Naive thymus-derived CD8-positive, alpha-beta T cell (primary cell): ENCODE measurements around the gene GRIN1. TPM values are rescaled to one million over a fixed set of nuclear protein-coding genes. Genes with fewer than 3 reads are reported as not detected.

Experiments
- ATAC-seq, 2 donors: fragments of 150-1000 bp; cut with Tn5 transposase in 1 of 2; sonication (Bioruptor Pico), chemical (Tn5 transposase) in 1 of 2; 1 replicate in 1 of 2; 2 replicates in 1 of 2; pipeline ENCODE4 v1.10.0; 2021; ENCODE audit warnings: mild to moderate bottlenecking in 2 of 2, moderate library complexity in 2 of 2
- POLR2A ChIA-PET: fragments of 350-600 bp; sonication (Branson Sonifier 250); formaldehyde crosslinking; loops from one replicate; lab custom pipeline; 2021; ENCODE audit warnings: antibody characterized with exemption; lab: Charles Lee
- DNase-seq, 10 donors: peaks; one replicate each; pipeline versions ENCODE4 v3.0.0 to v3.0.0-alpha.2; 2020 to 2022
- H3K27ac Mint-ChIP-seq, 10 donors: one replicate each; pipeline ENCODE4 v1.8.0; 2020 to 2022; ENCODE audit warnings: mild to moderate bottlenecking in 10 of 10, mixed read lengths in 10 of 10, moderate library complexity in 4 of 10, inconsistent platforms in 1 of 10
- H3K27me3 Mint-ChIP-seq, 5 donors: one replicate each; pipeline ENCODE4 v1.8.0; 2021 to 2022; ENCODE audit warnings: mixed read lengths in 5 of 5
- H3K36me3 Mint-ChIP-seq, 3 donors: one replicate each; pipeline ENCODE4 v1.8.0; 2020 to 2022; ENCODE audit warnings: mixed read lengths in 3 of 3, mild to moderate bottlenecking in 2 of 3, inconsistent platforms in 1 of 3
- H3K4me1 Mint-ChIP-seq, 4 donors: one replicate each; pipeline ENCODE4 v1.8.0; 2021 to 2022; ENCODE audit warnings: mixed read lengths in 4 of 4
- H3K4me3 Mint-ChIP-seq, 10 donors: one replicate each; pipeline ENCODE4 v1.8.0; 2020 to 2022; ENCODE audit warnings: mild to moderate bottlenecking in 10 of 10, mixed read lengths in 10 of 10, moderate library complexity in 6 of 10, inconsistent platforms in 1 of 10
- H3K9me3 Mint-ChIP-seq, 9 donors: one replicate each; pipeline ENCODE4 v1.8.0; 2020 to 2022; ENCODE audit warnings: mixed read lengths in 9 of 9, mild to moderate bottlenecking in 3 of 9, inconsistent platforms in 1 of 9, moderate library complexity in 1 of 9
- polyA plus RNA-seq, 3 donors: library from polyadenylated mRNA; unstranded; fragments of 300-500 nt; fragmentation: Illumina TruSeq; gene quantifications; one replicate each; pipeline ENCODE4 v1.2.3, GENCODE V29; 2021
- total RNA-seq, 8 experiments: library from RNA in 2 of 8; stranded (reverse) in 2 of 8; gene quantifications; one replicate each; pipeline ENCODE4 v1.2.3 and lab custom pipeline; 2021 to 2026

GRIN1 gene
- total and polyA plus RNA-seq, 5 experiments from 2014 or later, result not detected

DNA sequence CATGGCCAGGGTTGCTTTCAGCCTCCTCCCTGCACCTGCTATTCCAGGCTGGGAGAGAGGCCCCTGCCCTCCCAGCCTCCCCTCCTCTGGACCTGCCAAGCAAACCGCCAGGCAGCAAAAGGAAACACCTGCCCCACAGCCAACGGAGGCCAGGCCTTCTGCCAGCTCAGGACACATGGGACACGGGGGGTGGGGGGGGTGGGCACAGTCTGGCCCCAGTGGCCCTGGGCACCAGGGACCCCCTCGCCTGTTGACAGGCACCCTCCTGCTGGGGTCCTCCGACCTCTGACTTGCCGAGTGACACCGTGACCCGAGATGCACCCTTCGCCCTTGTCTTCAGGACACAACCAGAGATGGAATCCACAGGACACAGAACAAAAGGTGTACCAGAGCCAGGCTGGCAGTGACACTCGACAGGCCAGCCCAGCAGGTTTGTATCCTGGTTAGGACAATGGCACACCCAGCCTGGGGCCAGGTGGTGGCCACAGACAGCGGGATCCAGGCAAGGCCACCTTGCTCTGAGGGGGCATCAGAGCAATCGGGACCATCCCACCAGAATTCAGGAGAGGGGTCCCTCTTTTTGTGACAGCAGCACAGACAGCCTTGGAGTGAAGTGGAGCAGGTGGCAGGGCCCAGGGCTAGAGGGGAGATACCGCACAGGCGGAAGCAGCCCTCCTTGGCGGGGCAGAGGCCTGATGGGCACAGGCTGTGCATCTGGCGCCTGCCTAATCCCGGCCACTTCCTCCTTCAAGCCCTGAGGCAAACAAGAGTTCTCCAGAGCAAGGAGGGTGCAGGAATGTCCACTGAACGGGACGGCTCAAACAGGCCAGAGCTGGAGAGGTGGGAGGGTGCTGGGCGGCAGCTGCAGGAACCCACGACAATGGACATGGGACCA is 34.2 kb downstream of the GRIN1 start:
- POLR2A ChIA-PET, result interaction anchor here (1.6 to 2.4 kb wide), 3 partner anchors 15 to 43 kb away, joined by 5 to 11 read pairs (median 6); partner anchors contain the start of genes ANAPC2 and SSNA1

DNA sequence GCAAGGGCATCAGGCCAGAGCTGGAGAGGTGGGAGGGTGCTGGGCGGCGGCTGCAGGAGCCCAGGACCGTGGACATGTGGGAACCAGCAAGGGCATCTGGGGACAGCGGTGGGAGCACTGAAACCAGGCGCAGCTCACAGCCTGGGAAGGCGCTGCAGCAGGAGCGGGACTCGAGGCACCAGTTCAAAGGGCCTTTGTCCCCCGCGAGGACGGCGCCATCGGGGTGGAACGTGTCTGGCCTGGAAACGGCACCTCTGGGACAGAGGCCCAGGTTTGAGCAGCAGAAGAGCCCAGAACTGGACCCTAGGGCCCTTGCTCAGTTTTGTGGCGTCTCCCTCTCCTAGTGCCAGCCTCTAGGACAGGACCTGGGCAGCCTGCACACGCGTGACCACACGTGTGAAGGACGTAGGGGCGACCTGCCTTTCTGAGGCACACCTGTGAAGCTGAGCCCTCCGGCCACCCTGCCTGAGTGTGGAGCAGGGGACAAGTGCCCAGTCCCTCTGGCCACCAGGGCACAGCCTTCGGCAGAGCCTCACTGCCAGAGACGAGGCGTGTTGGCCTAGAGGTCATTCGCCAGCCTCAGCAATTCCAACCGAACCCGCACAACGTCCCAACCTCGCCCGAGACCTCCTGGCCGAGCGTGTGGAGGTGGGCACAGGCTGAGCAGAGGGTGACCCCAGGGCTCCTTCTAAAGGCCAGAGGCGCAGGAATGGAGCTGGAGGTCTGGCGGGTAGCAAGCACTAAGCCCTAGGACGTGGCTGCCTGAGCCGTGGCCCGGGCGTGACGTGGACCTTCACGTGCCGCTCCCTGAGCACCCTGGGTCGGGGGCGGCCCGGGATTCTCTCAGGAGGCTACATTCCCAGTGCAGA is 35.1 kb downstream of the GRIN1 start:
- no peak overlapping the region for H3K27ac Mint-ChIP-seq
- no peaks in the 10 kb centered on the region for H3K9me3 Mint-ChIP-seq
- peaks cover 0 to 13% (median under 1%) of the 10 kb centered on the region in 4 donors for H3K4me1 Mint-ChIP-seq
- ATAC-seq (no peak), DNase-seq (no peak)
- H3K27me3 Mint-ChIP-seq, result peaks cover 0 to 14% (median 3%) of the 10 kb centered on the region in 5 donors
- peaks cover 0 to 8% (median 0%) of the 10 kb centered on the region in 3 donors for H3K36me3 Mint-ChIP-seq
- POLR2A ChIA-PET, result interaction anchor here (1.2 to 2.4 kb wide), 3 partner anchors 12 to 44 kb away, joined by 3 to 11 read pairs (median 5); partner anchors contain the start of genes ANAPC2 and SSNA1
- peak overlapping the region in 1 of 10 donors; percentile 45 for H3K4me3 Mint-ChIP-seq

More for the DNA sequence above, 34.2 kb downstream of the GRIN1 start:
- peaks cover 0 to 5% (median 0%) of the 10 kb centered on the region in 3 donors for H3K36me3 Mint-ChIP-seq
- no peaks in the 10 kb centered on the region for H3K9me3 Mint-ChIP-seq
- DNase-seq (no peak), ATAC-seq (no peak)
- H3K4me1 Mint-ChIP-seq, result peaks cover 0 to 16% (median 4%) of the 10 kb centered on the region in 4 donors
- H3K27me3 Mint-ChIP-seq, result peaks cover 0 to 18% (median 3%) of the 10 kb centered on the region in 5 donors
- no peak overlapping the region for H3K27ac Mint-ChIP-seq
- peak overlapping the region in 1 of 10 donors; percentile 45 for H3K4me3 Mint-ChIP-seq

DNA sequence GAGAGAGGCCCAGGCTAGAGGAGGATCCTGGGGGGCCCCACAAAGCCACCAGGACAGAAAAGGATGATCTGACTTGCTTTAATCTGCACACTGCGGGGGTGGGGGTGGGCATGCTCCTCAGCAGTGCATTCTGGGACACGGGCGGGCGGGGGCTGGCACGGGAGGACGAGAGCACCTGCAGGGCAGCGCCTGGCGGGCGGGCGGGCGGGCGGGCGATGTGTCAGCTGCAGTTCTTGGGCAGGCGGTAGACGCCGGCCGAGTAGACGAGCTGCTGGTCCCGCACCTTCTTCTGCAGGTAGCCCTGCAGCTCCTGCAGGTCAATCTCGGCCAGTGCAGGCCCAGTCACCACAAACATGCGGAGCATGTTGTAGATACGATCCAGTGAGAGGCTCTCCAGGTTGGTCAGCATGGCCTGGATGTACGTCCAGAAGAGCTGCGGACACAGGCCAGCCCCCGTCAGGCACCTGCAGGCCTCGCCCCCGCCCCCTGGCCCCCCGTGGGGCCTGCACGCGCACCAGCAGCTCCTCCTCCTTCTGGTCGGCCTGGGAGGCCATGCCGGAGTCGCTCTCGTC is 35.9 kb downstream of the GRIN1 start:
- H3K27ac Mint-ChIP-seq, result no peak overlapping the region
- peaks cover 0 to 13% (median 0%) of the 10 kb centered on the region in 3 donors for H3K36me3 Mint-ChIP-seq
- POLR2A ChIA-PET, result interaction anchor here (0.5 to 2.4 kb wide), 5 partner anchors 11 to 85 kb away, joined by 3 to 11 read pairs (median 3); partner anchors contain the start of genes ANAPC2 and SSNA1
- DNase-seq (no peak), ATAC-seq (peak; percentile 24 to 48)
- H3K4me1 Mint-ChIP-seq, result peaks cover 0 to 13% (median under 1%) of the 10 kb centered on the region in 4 donors
- peaks cover 0 to 14% (median 3%) of the 10 kb centered on the region in 5 donors for H3K27me3 Mint-ChIP-seq
- peak overlapping the region in 5 of 10 donors; percentile 14 to 39 (median 26) for H3K4me3 Mint-ChIP-seq
- no peaks in the 10 kb centered on the region for H3K9me3 Mint-ChIP-seq

DNA sequence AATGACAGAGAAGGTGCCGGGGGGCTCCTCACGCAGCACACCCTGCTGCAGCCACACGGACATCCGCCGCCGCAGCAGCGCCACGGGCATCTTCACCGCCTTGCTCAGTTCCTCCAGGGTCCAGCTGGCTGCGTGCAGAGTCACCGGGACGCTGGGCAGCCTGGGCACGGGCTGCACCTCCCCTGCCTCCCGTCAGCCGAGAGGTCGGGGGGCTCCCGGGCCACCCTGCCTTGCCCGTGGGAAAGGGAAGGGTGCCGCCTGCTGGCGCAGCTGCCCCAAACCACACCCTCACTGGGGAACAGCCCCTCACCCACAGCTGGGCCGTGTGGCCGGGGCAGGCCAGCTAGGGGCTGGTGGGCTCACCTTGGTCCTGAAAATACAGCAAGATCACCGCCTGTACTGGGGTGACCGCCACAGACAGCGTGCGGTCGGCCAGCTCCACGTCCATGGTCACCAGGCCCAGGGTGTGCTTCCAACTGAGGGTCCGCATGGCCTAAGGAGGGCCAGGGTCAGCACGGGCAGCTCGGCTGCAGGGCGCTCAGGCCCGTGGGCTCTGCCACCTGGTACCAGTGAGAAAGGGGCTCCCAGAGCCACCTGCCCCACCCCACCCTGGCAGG is 36.5 kb downstream of the GRIN1 start:
- DNase-seq (no peak), ATAC-seq (peak in 1 of 2 donors; percentile 24)
- POLR2A ChIA-PET, result interaction anchor here (1.1 to 2.4 kb wide), 4 partner anchors 10 to 46 kb away, joined by 3 to 11 read pairs (median 4); partner anchors contain the start of genes ANAPC2 and SSNA1
- Mint-ChIP-seq H3K27me3 (peaks cover 0 to 8% (median 0%) of the 10 kb centered on the region in 5 donors), H3K4me3 (peak overlapping the region in 4 of 10 donors; percentile 18 to 39 (median 26)), H3K27ac (no peak overlapping the region), H3K9me3 (no peaks in the 10 kb centered on the region), H3K36me3 (peaks cover 0 to 17% (median 3%) of the 10 kb centered on the region in 3 donors), H3K4me1 (peaks cover 0 to 13% (median under 1%) of the 10 kb centered on the region in 4 donors)

GRCh38 chr9:137176302-137177182 is 37.6 kb downstream of the GRIN1 start:
- peaks cover 0 to 17% (median 3%) of the 10 kb centered on the region in 3 donors for H3K36me3 Mint-ChIP-seq
- H3K27ac Mint-ChIP-seq, result peak overlapping the region in 4 of 10 donors; percentile 29 to 78 (median 50)
- POLR2A ChIA-PET, result interaction anchor here (0.8 kb wide), 1 partner anchor 19 kb away, joined by 3 read pairs; no protein-coding TSS in a partner anchor
- H3K9me3 Mint-ChIP-seq, result no peaks in the 10 kb centered on the region
- H3K4me1 Mint-ChIP-seq, result peaks cover 0 to 13% (median under 1%) of the 10 kb centered on the region in 4 donors
- ATAC-seq (peak; percentile 62 to 69), DNase-seq (peak in 1 of 10 donors; percentile 30)
- H3K4me3 Mint-ChIP-seq, result no peak overlapping the region
- H3K27me3 Mint-ChIP-seq, result peaks cover 0 to 2% (median 0%) of the 10 kb centered on the region in 5 donors

GRCh38 chr9:137178201-137178938 is 39.4 kb downstream of the GRIN1 start:
- no peak overlapping the region for H3K27ac Mint-ChIP-seq
- POLR2A ChIA-PET, result interaction anchor here (0.6 to 1.7 kb wide), 3 partner anchors 9 to 45 kb away, joined by 4 read pairs; no protein-coding TSS in a partner anchor

DNA sequence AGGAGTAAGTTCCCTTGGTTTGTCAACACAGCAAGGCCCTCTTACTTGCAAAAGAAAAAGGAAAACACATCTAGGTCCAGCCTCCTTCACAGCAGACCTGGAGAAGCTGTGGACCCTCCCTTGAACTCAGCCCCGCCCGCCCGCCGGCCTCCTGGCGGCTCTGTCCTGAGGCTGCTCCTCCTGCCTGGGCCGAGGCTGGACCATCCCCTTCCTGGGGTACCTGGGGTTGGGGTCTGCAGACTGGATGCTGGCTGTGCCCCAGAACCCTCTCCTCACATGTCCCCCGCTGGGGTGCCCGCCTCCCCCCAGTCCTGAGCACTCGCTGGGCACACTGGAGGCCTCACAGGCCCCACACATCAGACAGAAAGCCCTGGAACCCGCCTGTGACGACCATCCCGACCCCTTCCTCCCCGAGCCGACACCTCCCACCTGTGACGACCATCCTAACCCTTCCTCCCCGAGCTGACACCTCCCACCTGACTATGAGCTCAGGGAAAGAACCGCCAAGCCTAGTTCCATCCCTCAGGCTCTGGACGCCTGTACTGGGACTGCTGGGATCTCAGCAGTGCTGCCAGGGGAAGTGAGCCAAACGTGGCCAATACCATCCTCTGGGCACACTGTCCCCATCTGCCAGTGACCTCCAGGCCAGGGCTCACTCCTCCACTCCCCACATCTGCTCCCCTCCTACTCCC is 40.1 kb downstream of the GRIN1 start:
- Mint-ChIP-seq H3K27me3 (no peaks in the 10 kb centered on the region), H3K36me3 (peaks cover 0 to 37% (median 12%) of the 10 kb centered on the region in 3 donors), H3K27ac (no peak overlapping the region), H3K9me3 (no peaks in the 10 kb centered on the region), H3K4me1 (peaks cover under 1 to 6% (median 2%) of the 10 kb centered on the region in 4 donors), H3K4me3 (no peak overlapping the region)
- ATAC-seq (no peak), DNase-seq (no peak)
- POLR2A ChIA-PET, result interaction anchor here (0.6 to 2.2 kb wide), 3 partner anchors 8 to 44 kb away, joined by 4 to 6 read pairs (median 4); no protein-coding TSS in a partner anchor

More at GRCh38 chr9:137178201-137178938, 39.4 kb downstream of the GRIN1 start:
- Mint-ChIP-seq H3K9me3 (no peaks in the 10 kb centered on the region), H3K4me3 (no peak overlapping the region), H3K36me3 (peaks cover 0 to 31% (median 9%) of the 10 kb centered on the region in 3 donors), H3K27me3 (no peaks in the 10 kb centered on the region), H3K4me1 (peaks cover 0 to 9% (median under 1%) of the 10 kb centered on the region in 4 donors)
- ATAC-seq (no peak), DNase-seq (no peak)

DNA sequence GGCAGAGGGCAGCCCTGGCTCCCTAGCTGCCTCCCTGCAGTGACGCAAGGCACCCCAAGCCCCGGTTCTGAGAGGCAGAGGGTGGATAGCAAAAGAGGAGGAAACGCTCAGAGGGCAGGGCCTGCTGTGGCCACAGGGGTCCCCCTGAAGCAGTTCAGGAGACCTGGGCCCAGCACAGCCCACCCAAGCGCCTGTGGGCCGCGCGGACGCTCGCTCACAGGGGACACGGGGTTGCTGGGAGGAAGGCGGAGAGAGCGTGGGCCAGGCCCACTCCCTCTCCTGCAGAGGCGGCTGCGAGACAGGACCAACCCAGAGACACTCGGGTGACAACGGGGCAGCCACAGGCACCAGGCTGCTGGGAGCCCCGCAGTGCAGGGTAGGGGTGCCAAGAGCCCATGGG is 40.8 kb downstream of the GRIN1 start:
- Mint-ChIP-seq H3K27me3 (no peaks in the 10 kb centered on the region), H3K27ac (no peak overlapping the region), H3K4me3 (no peak overlapping the region), H3K36me3 (peaks cover 0 to 43% (median 12%) of the 10 kb centered on the region in 3 donors), H3K9me3 (no peaks in the 10 kb centered on the region), H3K4me1 (peaks cover 3 to 8% (median 6%) of the 10 kb centered on the region in 4 donors)
- POLR2A ChIA-PET, result interaction anchor here (2.2 kb wide), 1 partner anchor 44 kb away, joined by 6 read pairs; no protein-coding TSS in a partner anchor
- DNase-seq, result no peak
- no peak for ATAC-seq

GRCh38 chr9:137180491-137180890 is 41.5 kb downstream of the GRIN1 start:
- peaks cover 4 to 12% (median 6%) of the 10 kb centered on the region in 4 donors for H3K4me1 Mint-ChIP-seq
- peaks cover 0 to 45% (median 12%) of the 10 kb centered on the region in 3 donors for H3K36me3 Mint-ChIP-seq
- no peak for DNase-seq
- no peak overlapping the region for H3K27ac Mint-ChIP-seq
- H3K4me3 Mint-ChIP-seq, result no peak overlapping the region
- ATAC-seq, result no peak
- H3K9me3 Mint-ChIP-seq, result no peaks in the 10 kb centered on the region
- no peaks in the 10 kb centered on the region for H3K27me3 Mint-ChIP-seq
- POLR2A ChIA-PET, result interaction anchor here (2.2 kb wide), 1 partner anchor 43 kb away, joined by 6 read pairs; no protein-coding TSS in a partner anchor
